PC-9 (cell line): Measurements from ENCODE around the gene NUCB1. TPM values are rescaled to one million over a fixed set of nuclear protein-coding genes. Genes with fewer than 3 reads are reported as not detected.
A peak's percentile ranks its signal among the peaks of the same experiment; 100 is the strongest.

Source experiments
- BruUV-seq: library from RNA; stranded (reverse); fragments of 400-500 nt; replicated peaks from 2 replicates; lab custom pipeline; 2021; lab: Mats Ljungman, UMichigan
- CTCF ChIA-PET: fragments of 300-600 bp; sonication (Branson Sonifier 250); formaldehyde crosslinking; loops from one replicate; lab custom pipeline; 2022; ENCODE audit warnings: antibody characterized with exemption; lab: Charles Lee
- POLR2A ChIA-PET: fragments of 300-600 bp; sonication (Branson Sonifier 250); formaldehyde crosslinking; loops from one replicate; lab custom pipeline; 2022; ENCODE audit warnings: antibody characterized with exemption; ENCODE audit not compliant: unreplicated experiment; lab: Charles Lee
- DNase-seq, 2 experiments: peaks; one replicate each; pipeline versions ENCODE4 v3.0.0 to v3.0.0-alpha.2; 2015 to 2022; ENCODE audit warnings: mixed read lengths in 1 of 2
- H2AFZ ChIP-seq: fragments of 200-600 bp; sonication (generic); 2 replicates; pipeline ENCODE4 v1.8.1; 2017; ENCODE audit warnings: antibody characterized with exemption
- H3F3A ChIP-seq: fragments of 200-600 bp; sonication (generic); 2 replicates; pipeline ENCODE4 v1.8.1; 2017; ENCODE audit warnings: antibody characterized with exemption, mild to moderate bottlenecking, low read depth; ENCODE audit not compliant: insufficient read depth
- H3K27ac ChIP-seq: fragments of 200-600 bp; sonication (generic); 2 replicates; pipeline ENCODE4 v1.6.1; 2016; ENCODE audit warnings: mixed run types
- H3K27me3 ChIP-seq: fragments of 200-600 bp; sonication (generic); 2 replicates; pipeline ENCODE4 v1.6.1; 2016; ENCODE audit warnings: low read depth, mixed run types; ENCODE audit not compliant: insufficient read depth
- H3K36me3 ChIP-seq: fragments of 200-600 bp; sonication (generic); 2 replicates; pipeline ENCODE4 v1.6.1; 2016; ENCODE audit warnings: low read depth, mixed run types
- H3K4me1 ChIP-seq: fragments of 200-600 bp; sonication (generic); replicated peaks from 2 replicates; pipeline ENCODE4 v1.6.1; 2016; ENCODE audit warnings: mixed run types; ENCODE audit not compliant: insufficient read depth
- H3K4me2 ChIP-seq: fragments of 200-600 bp; sonication (generic); 2 replicates; pipeline ENCODE4 v1.6.1; 2017; ENCODE audit warnings: mixed run types
- H3K4me3 ChIP-seq: fragments of 200-600 bp; sonication (generic); 2 replicates; pipeline ENCODE4 v1.6.1; 2016; ENCODE audit warnings: mixed run types
- H3K79me2 ChIP-seq: fragments of 200-600 bp; sonication (generic); 2 replicates; pipeline ENCODE4 v1.6.1; 2017; ENCODE audit warnings: low read depth, mixed run types
- H3K9me2 ChIP-seq: fragments of 200-600 bp; sonication (generic); 2 replicates; pipeline ENCODE4 v1.8.1; 2017; ENCODE audit warnings: mild to moderate bottlenecking; ENCODE audit not compliant: insufficient read depth
- H3K9me3 ChIP-seq: fragments of 200-600 bp; sonication (generic); 2 replicates; pipeline ENCODE4 v1.8.1; 2016; ENCODE audit warnings: low read depth; ENCODE audit not compliant: insufficient read depth
- H4K20me1 ChIP-seq: fragments of 200-600 bp; sonication (generic); 2 replicates; pipeline ENCODE4 v1.8.1; 2017; ENCODE audit not compliant: insufficient read depth
- EZH2 ChIP-seq: fragments of 200-600 bp; sonication (generic); IDR thresholded peaks from 2 replicates; pipeline ENCODE4 v1.8.0; 2017; ENCODE audit warnings: antibody characterized with exemption, low read depth
- intact Hi-C: fragments of 100-400 bp; cut with micrococcal nuclease; formaldehyde crosslinking; loops from one replicate; pipeline ENCODE4 v1.10.0; 2022; ENCODE audit not compliant: unreplicated experiment
- total RNA-seq: library from RNA; stranded (reverse); gene quantifications from 2 replicates; pipeline ENCODE4 v1.2.3, GENCODE V29; 2021
- TF ChIP-seq, protein P1 (sequence below): fragments of 200-600 bp; sonication (generic); conservative IDR thresholded peaks from 2 replicates; pipeline ENCODE4 v1.6.1; 2017; ENCODE audit warnings: mixed run types, antibody characterized with exemption, mild to moderate bottlenecking, moderate library complexity

NUCB1 gene
- total RNA-seq, 1 experiment from 2014 or later: 185 TPM

- H3K4me3 ChIP-seq: no peak overlapping the region
- H3K9me2 ChIP-seq: no peaks in the 10 kb centered on the region
- intact Hi-C loops: loop anchor here (5.0 to 10.0 kb wide), 2 partner anchors 322 to 484 kb away; partner anchors contain the start of gene CA11
- ChIA-PET POLR2A (interaction anchor here (0.7 to 1.0 kb wide), 2 partner anchors 24 to 82 kb away, joined by 3 to 4 read pairs; no protein-coding TSS in a partner anchor), CTCF (no interaction called here)
- H3K4me2 ChIP-seq: no peak overlapping the region
- H3K9me3 ChIP-seq: no peaks in the 10 kb centered on the region
- no TSS peak for BruUV-seq
- H3K27me3 ChIP-seq: no peaks in the 10 kb centered on the region
- H3K4me1 ChIP-seq: peaks cover 21% of the 10 kb centered on the region
- no peak overlapping the region for H2AFZ ChIP-seq
- peaks cover 22% of the 10 kb centered on the region for H3K36me3 ChIP-seq
- H4K20me1 ChIP-seq: peaks cover 22% of the 10 kb centered on the region
- no peak for DNase-seq
- no peak overlapping the region for H3K27ac ChIP-seq
- peaks cover 61% of the 10 kb centered on the region for H3F3A ChIP-seq
- peaks cover 33% of the 10 kb centered on the region for H3K79me2 ChIP-seq
- TF ChIP-seq EZH2: no peak
- TF ChIP-seq, protein P1, sequence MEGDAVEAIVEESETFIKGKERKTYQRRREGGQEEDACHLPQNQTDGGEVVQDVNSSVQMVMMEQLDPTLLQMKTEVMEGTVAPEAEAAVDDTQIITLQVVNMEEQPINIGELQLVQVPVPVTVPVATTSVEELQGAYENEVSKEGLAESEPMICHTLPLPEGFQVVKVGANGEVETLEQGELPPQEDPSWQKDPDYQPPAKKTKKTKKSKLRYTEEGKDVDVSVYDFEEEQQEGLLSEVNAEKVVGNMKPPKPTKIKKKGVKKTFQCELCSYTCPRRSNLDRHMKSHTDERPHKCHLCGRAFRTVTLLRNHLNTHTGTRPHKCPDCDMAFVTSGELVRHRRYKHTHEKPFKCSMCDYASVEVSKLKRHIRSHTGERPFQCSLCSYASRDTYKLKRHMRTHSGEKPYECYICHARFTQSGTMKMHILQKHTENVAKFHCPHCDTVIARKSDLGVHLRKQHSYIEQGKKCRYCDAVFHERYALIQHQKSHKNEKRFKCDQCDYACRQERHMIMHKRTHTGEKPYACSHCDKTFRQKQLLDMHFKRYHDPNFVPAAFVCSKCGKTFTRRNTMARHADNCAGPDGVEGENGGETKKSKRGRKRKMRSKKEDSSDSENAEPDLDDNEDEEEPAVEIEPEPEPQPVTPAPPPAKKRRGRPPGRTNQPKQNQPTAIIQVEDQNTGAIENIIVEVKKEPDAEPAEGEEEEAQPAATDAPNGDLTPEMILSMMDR: no peak
Measured at GRCh38 chr19:48968813-48969218, 68.7 kb downstream of the NUCB1 start.

DNA sequence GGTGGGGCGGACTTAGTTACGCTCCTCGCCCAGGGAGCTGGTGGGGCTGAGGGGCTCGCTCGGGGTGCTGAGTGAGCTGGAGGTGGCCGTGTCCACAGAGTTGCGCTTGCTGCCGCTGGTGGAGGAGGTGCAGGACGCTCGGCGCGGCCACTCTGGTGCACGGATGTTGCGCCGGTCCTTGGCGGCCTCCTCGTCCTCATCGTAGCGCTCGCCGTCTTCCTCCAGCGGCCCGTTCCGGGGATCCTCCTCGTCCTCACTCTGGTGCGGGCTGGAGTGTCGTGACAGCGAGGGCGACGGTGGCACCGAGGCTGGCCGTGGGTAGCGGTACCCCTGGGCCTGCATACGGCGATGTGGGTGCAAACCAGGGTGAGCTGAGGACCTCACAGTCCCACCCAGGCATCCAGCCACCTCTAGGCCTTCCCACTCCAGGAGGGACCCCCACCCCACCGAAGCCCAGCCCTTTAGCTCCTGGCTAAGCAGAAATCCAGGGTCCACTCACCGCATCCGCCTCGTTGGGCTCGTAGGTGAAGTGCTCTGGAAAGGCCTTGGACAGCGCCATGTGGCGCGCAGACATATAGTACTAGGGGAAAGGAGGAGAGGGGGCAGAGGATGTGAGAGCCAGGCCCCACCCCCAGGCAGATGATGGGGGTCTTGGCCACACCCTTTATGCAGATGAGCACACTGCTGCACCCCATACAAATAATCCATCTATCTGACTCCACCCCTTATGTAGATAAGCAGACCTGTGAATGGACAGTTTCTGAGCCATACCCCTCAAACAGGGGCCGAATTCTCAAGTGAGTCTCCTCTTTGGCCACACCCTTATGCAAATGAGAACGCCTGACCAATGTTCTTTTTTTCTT lies 69.4 kb downstream of the NUCB1 start:
- intact Hi-C loops: loop anchor here (5.0 to 10.0 kb wide), 2 partner anchors 322 to 485 kb away; partner anchors contain the start of gene CA11
- peak in 1 of 2 experiments; percentile 79 for DNase-seq

GRCh38 chr19:48970139-48970766 lies 70.1 kb downstream of the NUCB1 start:
- CTCF ChIA-PET: interaction anchor here (0.6 to 1.3 kb wide), 7 partner anchors 22 to 325 kb away, joined by 4 to 11 read pairs (median 5); partner anchors contain the start of genes GYS1 and RUVBL2
- POLR2A ChIA-PET: interaction anchor here (0.6 kb wide), 2 partner anchors 89 to 672 kb away, joined by 4 to 5 read pairs; partner anchors contain the start of gene SCAF1

More for the DNA sequence above, 69.4 kb downstream of the NUCB1 start:
- Histone ChIP-seq H3K36me3 (peaks cover 25% of the 10 kb centered on the region), H3K9me2 (no peaks in the 10 kb centered on the region), H3K79me2 (peaks cover 29% of the 10 kb centered on the region), H3K4me1 (peaks cover 14% of the 10 kb centered on the region), H3K9me3 (no peaks in the 10 kb centered on the region), H3K27ac (no peak overlapping the region), H3K4me2 (no peak overlapping the region), H3F3A (peaks cover 54% of the 10 kb centered on the region), H4K20me1 (peaks cover 22% of the 10 kb centered on the region), H2AFZ (no peak overlapping the region), H3K27me3 (no peaks in the 10 kb centered on the region), H3K4me3 (no peak overlapping the region)
- no TSS peak for BruUV-seq
- ChIA-PET CTCF (interaction anchor here (1.3 kb wide), 1 partner anchor 23 kb away, joined by 11 read pairs; the partner anchor contains the start of genes GYS1 and RUVBL2), POLR2A (no interaction called here)
- TF ChIP-seq, protein P1: no peak
- TF ChIP-seq EZH2: no peak

More at GRCh38 chr19:48970139-48970766, 70.1 kb downstream of the NUCB1 start:
- peaks cover 52% of the 10 kb centered on the region for H3F3A ChIP-seq
- H3K27me3 ChIP-seq: no peaks in the 10 kb centered on the region
- no peak for DNase-seq
- H3K27ac ChIP-seq: no peak overlapping the region
- TF ChIP-seq, protein P1: no peak
- TF ChIP-seq EZH2: no peak
- intact Hi-C loops: no loop called here
- H4K20me1 ChIP-seq: peaks cover 22% of the 10 kb centered on the region
- peaks cover 12% of the 10 kb centered on the region for H3K4me1 ChIP-seq
- no peak overlapping the region for H2AFZ ChIP-seq
- H3K9me3 ChIP-seq: no peaks in the 10 kb centered on the region
- H3K4me2 ChIP-seq: no peak overlapping the region
- no peak overlapping the region for H3K4me3 ChIP-seq
- peaks cover 26% of the 10 kb centered on the region for H3K79me2 ChIP-seq
- peaks cover 25% of the 10 kb centered on the region for H3K36me3 ChIP-seq
- BruUV-seq: no TSS peak
- no peaks in the 10 kb centered on the region for H3K9me2 ChIP-seq
